GM19193 (cell line): Measurements from ENCODE around the gene COL6A6.

Source experiments
- POLR2A ChIP-seq: IDR thresholded peaks from 4 replicates; pipeline ENCODE4 v1.6.1; 2011; ENCODE audit not compliant: insufficient read depth, insufficient read length; ENCODE audit errors: extremely low read depth

The COL6A6 gene

GRCh38 chr3:130514681-130515080, 2.3 kb upstream of the COL6A6 start:
- TF ChIP-seq POLR2A = no peak

DNA sequence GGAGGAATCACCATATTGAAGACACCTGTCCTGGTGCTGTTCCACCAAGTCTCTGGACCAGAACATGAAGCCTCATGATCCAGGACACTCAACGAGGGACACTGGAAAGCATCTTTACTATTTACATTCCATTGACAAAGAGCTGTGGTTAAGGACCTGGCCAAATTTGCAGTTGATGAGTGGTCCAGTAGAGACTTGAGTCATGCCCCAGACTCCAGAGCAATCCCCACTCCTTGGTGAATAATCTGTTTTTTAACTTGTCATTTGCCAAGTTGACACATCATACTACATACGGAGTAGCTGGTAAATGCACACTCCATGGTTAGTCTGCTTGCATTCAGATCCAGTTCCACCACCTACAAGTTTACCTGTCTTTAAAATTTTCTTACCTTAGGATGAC, 1.2 kb upstream of the COL6A6 start:
- TF ChIP-seq POLR2A = no peak

GRCh38 chr3:130517602-130518001, 625 bp downstream of the COL6A6 start:
- TF ChIP-seq POLR2A = no peak

DNA sequence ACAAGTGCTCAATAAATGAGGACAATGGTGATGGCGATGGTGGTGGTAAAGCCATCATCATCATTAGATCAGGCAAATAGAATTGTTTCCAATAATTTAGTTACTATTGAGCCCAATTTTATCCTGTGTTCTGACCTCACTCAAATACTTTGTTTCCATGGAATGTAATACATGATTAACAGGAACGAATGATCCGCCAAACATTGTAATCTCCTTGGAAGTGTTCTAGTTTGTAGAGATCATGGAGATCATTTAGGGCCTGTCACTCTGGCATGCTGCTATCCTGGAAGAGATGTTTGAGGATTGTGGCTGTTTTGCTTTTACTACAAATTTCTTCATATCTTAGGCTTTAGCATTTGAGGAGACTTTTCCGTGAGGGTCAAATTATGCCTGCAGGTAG, 2.8 kb downstream of the COL6A6 start:
- no peak for TF ChIP-seq POLR2A

DNA sequence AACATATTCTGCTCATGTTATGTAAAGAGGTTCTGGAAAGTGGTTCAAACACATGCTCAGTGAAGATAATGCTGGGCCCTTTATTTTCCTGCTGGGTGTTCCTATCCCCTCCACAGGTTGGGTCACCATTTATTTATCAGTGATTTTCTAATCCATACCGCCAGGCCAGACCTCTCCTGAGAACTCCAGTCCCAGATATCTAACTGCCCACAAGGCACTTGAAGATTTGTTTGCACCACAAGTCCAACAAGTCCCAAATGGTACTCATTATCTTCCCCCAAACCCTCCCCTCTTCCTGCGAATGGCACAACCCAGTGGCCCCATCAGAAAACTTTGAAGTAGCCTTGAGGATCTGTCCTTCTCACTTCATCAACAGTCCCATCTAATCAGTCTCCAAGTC, 5.4 kb downstream of the COL6A6 start:
- TF ChIP-seq POLR2A = no peak

DNA sequence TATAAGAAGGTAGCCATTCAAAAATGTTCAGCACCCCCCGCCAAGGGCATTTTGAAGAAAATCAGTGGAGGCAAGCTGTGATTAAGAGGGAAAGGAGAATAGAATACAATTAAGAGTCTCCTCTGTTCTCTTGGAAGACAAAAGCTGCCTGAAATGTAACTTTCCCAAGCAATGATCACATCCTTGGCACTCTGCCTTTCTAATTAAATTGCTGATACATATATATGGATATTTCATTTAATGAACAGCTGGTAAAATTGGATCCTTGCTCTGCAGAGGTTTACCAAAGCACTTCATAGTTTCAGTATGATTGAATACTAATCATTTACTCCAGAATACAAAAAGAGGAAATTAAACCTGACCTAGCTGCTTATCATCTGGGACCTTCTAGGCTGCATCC, 10.4 kb downstream of the COL6A6 start:
- TF ChIP-seq POLR2A = no peak

- TF ChIP-seq POLR2A = no peak
Observed at GRCh38 chr3:130528120-130528519, 11.1 kb downstream of the COL6A6 start.

GRCh38 chr3:130529486-130530215, 12.7 kb downstream of the COL6A6 start:
- TF ChIP-seq POLR2A = no peak

DNA sequence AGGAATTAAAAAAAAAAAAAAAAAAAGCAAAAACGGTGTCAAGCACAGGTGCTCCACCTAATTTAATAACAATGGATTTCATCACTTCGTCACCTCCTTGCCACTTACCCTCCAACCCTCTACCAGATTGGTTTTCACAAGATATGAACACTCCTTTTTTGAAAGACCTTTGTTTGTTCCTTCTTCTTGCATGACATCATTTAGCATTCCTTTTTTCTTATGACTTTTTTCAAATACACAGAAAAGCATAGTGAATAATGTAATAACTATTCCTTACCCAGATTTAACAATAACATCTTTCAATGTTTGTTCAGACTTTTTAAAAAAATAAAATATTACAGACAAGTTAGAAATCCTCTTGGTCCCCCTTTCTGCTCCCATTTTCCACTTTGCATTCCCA, 16.3 kb downstream of the COL6A6 start:
- no peak for TF ChIP-seq POLR2A

GRCh38 chr3:130537673-130538304, 20.8 kb downstream of the COL6A6 start:
- no peak for TF ChIP-seq POLR2A

GRCh38 chr3:130539005-130539404, 22.0 kb downstream of the COL6A6 start:
- no peak for TF ChIP-seq POLR2A

- TF ChIP-seq POLR2A = no peak
Observed at GRCh38 chr3:130543322-130543721, 26.3 kb downstream of the COL6A6 start.

DNA sequence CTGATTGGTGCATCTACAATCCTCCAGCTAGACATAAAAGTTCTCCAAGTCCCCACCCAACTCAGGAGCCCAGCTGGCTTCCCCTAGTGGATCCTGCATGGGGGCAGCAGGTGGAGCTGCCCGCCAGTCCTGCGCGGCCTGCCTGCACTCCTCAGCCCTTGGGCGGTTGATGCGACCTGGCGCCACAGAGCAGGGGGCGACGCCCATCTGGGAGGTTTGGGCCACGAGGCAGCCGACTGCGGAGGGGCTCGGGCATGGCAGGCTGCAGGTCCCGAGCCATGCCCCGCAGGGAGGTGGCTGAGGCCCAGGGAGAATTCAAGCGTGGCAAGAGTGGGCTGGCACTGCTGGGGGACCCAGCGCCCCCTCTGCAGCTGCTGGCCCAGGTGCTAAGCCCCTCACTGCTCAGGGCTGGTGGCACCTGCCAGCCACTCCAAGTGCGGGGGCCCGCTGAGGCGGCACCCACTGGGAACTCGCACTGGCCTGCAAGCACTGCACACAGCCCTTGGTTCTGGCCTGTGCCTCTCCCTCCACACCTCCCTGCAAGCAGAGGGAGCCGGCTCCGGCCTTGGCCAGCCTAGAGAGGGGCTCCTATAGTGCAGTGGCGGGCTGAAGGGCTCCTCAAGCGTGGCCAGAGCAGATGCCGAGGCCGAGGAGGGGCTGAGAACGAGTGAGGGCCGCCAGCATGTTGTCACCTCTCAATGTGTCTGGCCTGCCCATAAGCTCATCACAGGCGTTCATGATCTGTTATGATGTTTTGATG, 30.1 kb downstream of the COL6A6 start:
- TF ChIP-seq POLR2A = no peak

DNA sequence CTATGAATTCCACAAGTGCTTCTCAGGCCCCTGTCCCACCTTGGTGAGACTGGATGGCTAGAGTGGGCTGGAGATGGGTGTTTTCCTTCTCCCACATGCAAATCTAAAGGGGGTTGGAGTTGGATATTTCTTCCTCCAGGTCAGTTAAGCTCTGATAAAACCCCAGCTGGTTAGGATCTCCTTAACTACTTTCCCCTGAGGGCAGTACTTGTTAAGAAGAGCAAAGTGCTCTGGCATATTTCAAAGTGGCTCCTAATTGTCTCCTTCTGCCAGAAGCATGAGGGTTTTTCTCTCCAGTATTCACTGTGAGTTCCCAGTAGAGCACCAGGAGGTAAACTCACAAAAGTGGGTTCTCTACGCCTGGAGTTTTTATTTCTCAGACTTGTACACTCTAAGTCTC, 31.4 kb downstream of the COL6A6 start:
- TF ChIP-seq POLR2A = no peak

DNA sequence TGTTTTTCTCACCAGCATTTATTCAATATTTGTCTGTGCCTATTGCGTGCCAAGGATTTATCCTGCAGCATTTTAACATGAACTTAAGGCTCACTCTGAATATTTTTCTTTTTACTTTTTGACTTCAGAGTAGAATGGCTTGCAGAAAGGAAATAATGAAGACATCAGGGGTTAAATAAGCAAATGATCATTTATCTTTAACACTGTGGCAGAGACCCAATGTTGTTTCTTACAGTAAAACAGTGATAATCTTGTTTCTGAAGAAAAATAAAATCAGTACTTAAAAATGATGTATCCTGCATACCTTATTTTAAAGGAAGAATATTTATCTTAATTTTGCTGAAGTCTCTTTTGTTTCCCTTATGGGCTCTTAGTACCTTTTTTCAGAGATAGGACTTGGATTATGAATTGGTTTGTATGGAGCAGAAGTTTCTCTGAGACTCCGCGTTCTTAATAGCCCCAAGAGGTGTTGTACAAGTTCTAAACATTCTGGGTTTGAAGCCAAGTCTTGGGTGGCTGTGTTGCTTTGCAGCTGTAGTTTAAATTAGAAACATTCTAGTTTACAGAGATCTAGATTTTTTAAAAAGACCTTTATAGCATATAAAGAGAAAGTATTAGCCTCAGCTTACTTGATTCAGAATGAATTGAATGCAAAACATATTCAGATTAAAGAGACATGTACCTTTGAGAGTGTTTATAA, 40.5 kb downstream of the COL6A6 start:
- no peak for TF ChIP-seq POLR2A

DNA sequence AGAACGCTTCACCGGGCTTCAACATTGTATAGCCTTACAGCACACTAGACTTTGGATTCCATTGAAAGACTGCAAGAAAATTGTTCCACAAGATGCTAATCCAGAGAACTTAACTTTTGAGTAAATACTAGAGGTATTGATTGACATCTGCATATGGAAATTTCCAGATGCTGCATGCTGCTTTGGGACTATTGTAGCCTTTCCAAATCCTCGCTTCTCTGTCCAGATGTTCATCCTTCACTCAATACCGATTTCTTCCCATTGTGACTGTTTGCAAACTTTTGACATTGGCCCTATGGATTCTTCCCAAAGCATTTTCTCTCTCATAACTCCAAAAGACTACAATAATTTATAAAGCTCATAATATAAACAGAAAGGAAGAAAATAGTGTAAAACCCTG, 41.4 kb downstream of the COL6A6 start:
- no peak for TF ChIP-seq POLR2A

GRCh38 chr3:130565224-130565623, 48.2 kb downstream of the COL6A6 start:
- no peak for TF ChIP-seq POLR2A
